C4-2B (cell line): ENCODE data around the gene HOXC9.

Experiments
- ZFX ChIP-seq: fragments of 450-650 bp; IDR thresholded peaks from 2 replicates; pipeline ENCODE4 v1.6.1; 2017
- TF ChIP-seq, protein P1 (sequence below): fragments of 450-650 bp; conservative IDR thresholded peaks from 2 replicates; pipeline ENCODE4 v1.5.1; 2017; ENCODE audit warnings: mild to moderate bottlenecking

DNA sequence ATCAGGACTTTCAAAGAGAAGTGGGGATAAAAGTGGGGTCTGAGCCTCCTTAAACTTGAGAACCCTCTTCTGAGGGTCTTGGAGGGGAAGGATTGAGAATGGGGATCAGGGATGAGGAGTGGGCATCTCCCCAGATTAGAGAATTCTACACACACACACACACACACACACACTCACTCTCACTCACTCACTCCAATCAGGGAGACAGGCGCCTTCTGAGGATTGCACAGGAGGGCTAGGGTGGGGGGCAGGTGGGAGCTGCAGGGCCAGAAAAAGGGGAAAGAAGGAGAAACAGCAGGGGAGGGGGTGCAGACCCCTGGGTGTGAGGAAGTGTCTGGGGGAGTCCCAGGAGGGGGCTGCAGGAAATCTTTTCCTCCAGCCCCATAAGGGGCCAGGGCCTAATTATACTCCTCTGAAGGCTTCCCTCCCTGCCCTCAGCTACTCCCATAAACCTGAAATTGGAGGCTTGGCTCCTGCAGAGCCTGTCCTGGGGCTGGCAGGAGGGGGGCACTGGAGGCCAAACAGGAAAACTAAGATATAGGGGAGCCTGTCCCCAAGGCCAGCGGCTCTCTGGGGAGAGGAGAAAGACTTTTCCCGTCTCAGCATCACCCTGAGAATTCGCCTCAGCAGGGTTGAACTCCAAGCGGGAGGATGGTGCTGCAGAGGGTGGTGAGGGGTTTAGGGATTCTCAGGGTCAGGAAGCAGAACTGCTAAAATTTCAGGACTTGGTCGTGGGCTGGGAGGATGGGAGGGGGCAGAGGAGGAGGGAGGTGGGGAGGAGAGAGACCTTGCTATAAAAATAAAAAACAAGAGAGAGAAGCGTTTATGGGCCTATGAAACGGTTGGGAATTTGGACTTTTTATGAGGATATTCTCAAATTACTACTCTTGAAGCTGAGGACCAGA, 1.6 kb downstream of the HOXC9 start:
- TF ChIP-seq, protein P1, sequence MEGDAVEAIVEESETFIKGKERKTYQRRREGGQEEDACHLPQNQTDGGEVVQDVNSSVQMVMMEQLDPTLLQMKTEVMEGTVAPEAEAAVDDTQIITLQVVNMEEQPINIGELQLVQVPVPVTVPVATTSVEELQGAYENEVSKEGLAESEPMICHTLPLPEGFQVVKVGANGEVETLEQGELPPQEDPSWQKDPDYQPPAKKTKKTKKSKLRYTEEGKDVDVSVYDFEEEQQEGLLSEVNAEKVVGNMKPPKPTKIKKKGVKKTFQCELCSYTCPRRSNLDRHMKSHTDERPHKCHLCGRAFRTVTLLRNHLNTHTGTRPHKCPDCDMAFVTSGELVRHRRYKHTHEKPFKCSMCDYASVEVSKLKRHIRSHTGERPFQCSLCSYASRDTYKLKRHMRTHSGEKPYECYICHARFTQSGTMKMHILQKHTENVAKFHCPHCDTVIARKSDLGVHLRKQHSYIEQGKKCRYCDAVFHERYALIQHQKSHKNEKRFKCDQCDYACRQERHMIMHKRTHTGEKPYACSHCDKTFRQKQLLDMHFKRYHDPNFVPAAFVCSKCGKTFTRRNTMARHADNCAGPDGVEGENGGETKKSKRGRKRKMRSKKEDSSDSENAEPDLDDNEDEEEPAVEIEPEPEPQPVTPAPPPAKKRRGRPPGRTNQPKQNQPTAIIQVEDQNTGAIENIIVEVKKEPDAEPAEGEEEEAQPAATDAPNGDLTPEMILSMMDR = no peak
- TF ChIP-seq ZFX = no peak
